Lung (tissue), 12 donors: Measurements from ENCODE around the gene SNTG2. TPM values are rescaled to one million over a fixed set of nuclear protein-coding genes. Genes with fewer than 3 reads are reported as not detected.

Experiments
- ATAC-seq: fragments of 200-7000 bp; cut with Tn5 transposase; one replicate; pipeline ENCODE4 v1.9.1; 2020; ENCODE audit warnings: moderate number of reproducible peaks; ENCODE audit not compliant: insufficient read depth, low FRiP score
- DNase-seq, 3 donors: peaks; one replicate each; pipeline ENCODE4 v3.0.0-alpha.2; 2013 to 2017
- H3K27ac ChIP-seq, 2 donors: one replicate each; pipeline ENCODE4 v1.5.1; 2013; ENCODE audit warnings: mild to moderate bottlenecking in 2 of 2, moderate library complexity in 2 of 2, control low read depth in 1 of 2, inconsistent platforms in 1 of 2, low read depth in 1 of 2, low read length in 1 of 2
- H3K27me3 ChIP-seq, 3 donors: one replicate each; pipeline ENCODE4 v1.5.1; 2013; ENCODE audit warnings: low read length in 2 of 3; ENCODE audit not compliant: control insufficient read depth in 3 of 3, insufficient read depth in 3 of 3
- H3K36me3 ChIP-seq, 4 donors: one replicate each; pipeline ENCODE4 v1.5.1; 2013; ENCODE audit warnings: low read length in 4 of 4, mild to moderate bottlenecking in 1 of 4, moderate library complexity in 1 of 4; ENCODE audit not compliant: control insufficient read depth in 4 of 4, insufficient read depth in 4 of 4
- H3K4me1 ChIP-seq, 5 donors: one replicate each; pipeline ENCODE4 v1.5.1; 2013; ENCODE audit warnings: low read length in 5 of 5, mild to moderate bottlenecking in 2 of 5, moderate library complexity in 1 of 5; ENCODE audit not compliant: control insufficient read depth in 5 of 5, insufficient read depth in 5 of 5
- H3K4me3 ChIP-seq: one replicate; pipeline ENCODE4 v1.5.1; 2013; ENCODE audit warnings: mild to moderate bottlenecking, control low read depth, moderate library complexity
- H3K9ac ChIP-seq, 2 donors: one replicate each; pipeline ENCODE4 v1.5.1; 2013; ENCODE audit warnings: low read length in 2 of 2, control low read depth in 1 of 2; ENCODE audit not compliant: insufficient read depth in 1 of 2
- H3K9me3 ChIP-seq, 4 donors: one replicate each; pipeline ENCODE4 v1.5.1; 2013; ENCODE audit warnings: low read length in 3 of 4, mild to moderate bottlenecking in 1 of 4, moderate library complexity in 1 of 4; ENCODE audit not compliant: control insufficient read depth in 4 of 4, insufficient read depth in 3 of 4
- CTCF ChIP-seq: IDR thresholded peaks from 2 replicates; pipeline ENCODE4 v1.5.1; 2012; ENCODE audit warnings: mild to moderate bottlenecking; ENCODE audit errors: control extremely low read depth, extremely low read depth
- WGBS, 2 donors: extraction: QIAGEN DNeasy Blood & Tissue Kit; methylation state at CpG; one replicate each; pipeline ENCODE4 v1.1.7; 2013; 5-methylcytosine and 5-hydroxymethylcytosine counted together
- polyA plus RNA-seq, 2 donors: library from polyadenylated mRNA; stranded (reverse); fragments of 200-250 nt; gene quantifications; one replicate each; pipeline ENCODE4 v1.2.1, GENCODE V29; 2013
- total RNA-seq, 2 donors: library from RNA; depleted of rRNA in 1 of 2; stranded (reverse); fragments of >200 nt in 1 of 2; gene quantifications; one replicate each; pipeline ENCODE4 v1.2.1, GENCODE V29; 2014 to 2021
- donor health status: control.
- donor health status: control.
- donor health status: Bipolar disorder and iron deficiency.
- donor health status: healthy.
- donor health status: DM: yes; HTN: yes; CAD: no.

The SNTG2 gene
- total and polyA plus RNA-seq, 4 donors = 0.31 to 1.8 (median 1.2) TPM

GRCh38 chr2:975095-975494 is 24.4 kb downstream of the SNTG2 start:
- Histone ChIP-seq H3K36me3 (no peaks in the 10 kb centered on the region), H3K4me1 (peaks cover 0 to 11% (median 0%) of the 10 kb centered on the region in 5 donors), H3K4me3 (no peak overlapping the region), H3K9me3 (peaks cover 0 to 5% (median 0%) of the 10 kb centered on the region in 4 donors), H3K9ac (no peak overlapping the region), H3K27ac (no peak overlapping the region), H3K27me3 (no peaks in the 10 kb centered on the region)
- no peak for ATAC-seq
- DNase-seq = no peak
- no peak for TF ChIP-seq CTCF
- 66 to 74% methylated on average over 4 of the region's 4 CpGs for WGBS, 2 donors

- Histone ChIP-seq H3K27ac (no peak overlapping the region), H3K4me3 (no peak overlapping the region), H3K9ac (no peak overlapping the region), H3K36me3 (no peaks in the 10 kb centered on the region), H3K4me1 (peaks cover 0 to 8% (median 0%) of the 10 kb centered on the region in 5 donors), H3K27me3 (peaks cover 0 to 4% (median 0%) of the 10 kb centered on the region in 3 donors), H3K9me3 (peaks cover 0 to 10% (median 0%) of the 10 kb centered on the region in 4 donors)
- 75 to 77% methylated on average over 8 of the region's 8 CpGs for WGBS, 2 donors
- TF ChIP-seq CTCF = no peak
- DNase-seq (no peak), ATAC-seq (no peak)
Measured at GRCh38 chr2:979069-979928, 28.6 kb downstream of the SNTG2 start.

- WGBS, 2 donors = 61 to 74% methylated on average over 4 of the region's 4 CpGs
- Histone ChIP-seq H3K27me3 (peaks cover 0 to 4% (median 0%) of the 10 kb centered on the region in 3 donors), H3K27ac (no peak overlapping the region), H3K36me3 (no peaks in the 10 kb centered on the region), H3K9me3 (peaks cover 0 to 7% (median 0%) of the 10 kb centered on the region in 4 donors), H3K4me3 (no peak overlapping the region), H3K9ac (no peak overlapping the region), H3K4me1 (peaks cover 0 to under 1% (median 0%) of the 10 kb centered on the region in 5 donors)
- TF ChIP-seq CTCF = no peak
- no peak for DNase-seq
- no peak for ATAC-seq
Measured at GRCh38 chr2:980176-980575, 29.5 kb downstream of the SNTG2 start.
